ENCODE data around the gene VPS8.
A peak's percentile ranks its signal among the peaks of the same experiment; 100 is the strongest.

Gene VPS8

GRCh38 chr3:184785890-184786279, 26.1 kb upstream of the VPS8 start:
- DNase-seq, result no peak

DNA sequence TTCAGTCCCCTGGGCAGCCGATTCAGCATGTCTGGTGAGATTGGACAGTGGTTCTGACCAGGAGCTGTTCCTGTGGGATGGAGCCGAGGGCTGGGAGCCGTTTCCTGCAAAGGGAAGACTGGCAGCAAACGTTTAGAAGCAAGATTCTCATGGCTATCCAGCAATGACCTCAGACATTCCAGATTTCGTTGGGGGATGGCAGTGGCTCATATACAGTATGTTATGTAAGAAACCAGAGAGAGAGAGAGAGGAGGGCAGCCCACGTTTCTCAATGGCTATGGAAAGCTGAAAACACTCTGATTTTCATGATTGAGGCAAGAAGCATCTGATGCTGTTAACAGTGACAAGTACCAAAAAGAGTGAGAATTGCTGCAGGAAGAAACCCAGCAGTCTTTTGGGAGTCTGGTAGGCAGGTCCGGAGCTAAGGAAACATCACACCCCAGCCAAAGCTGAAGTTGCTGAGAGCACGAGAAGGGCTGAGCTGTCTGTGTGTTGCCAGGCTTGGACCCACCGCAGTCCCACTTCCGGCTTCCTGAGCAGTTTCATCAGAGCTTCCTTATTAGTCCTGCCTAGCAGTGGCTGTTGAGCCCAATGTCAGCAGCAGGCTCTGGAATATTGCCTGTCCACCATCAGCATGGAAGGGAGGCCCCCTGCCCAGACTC, 25.6 kb upstream of the VPS8 start:
- DNase-seq, result peak; percentile 39

DNA sequence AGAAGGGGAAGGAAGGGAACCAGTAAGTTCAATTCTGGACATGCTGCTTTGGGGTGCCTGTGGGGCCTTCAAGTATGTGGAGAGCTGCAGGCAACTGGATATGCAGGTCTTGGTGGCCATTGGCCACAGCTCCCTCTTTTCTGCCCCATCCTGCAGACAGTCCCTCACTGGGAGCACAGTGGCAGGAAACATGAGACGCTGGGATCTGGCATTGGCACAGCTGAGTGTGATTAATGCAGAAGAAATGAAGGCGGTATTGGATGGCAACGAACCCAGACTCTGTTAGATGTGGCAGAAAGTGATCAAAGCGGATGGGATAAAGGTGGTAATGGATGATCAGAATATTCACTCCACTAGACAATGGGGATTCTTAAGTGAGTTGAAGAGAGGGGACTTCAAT, 23.2 kb upstream of the VPS8 start:
- DNase-seq, result no peak

- no peak for DNase-seq
Measured at GRCh38 chr3:184789314-184789998, 22.5 kb upstream of the VPS8 start.

DNA sequence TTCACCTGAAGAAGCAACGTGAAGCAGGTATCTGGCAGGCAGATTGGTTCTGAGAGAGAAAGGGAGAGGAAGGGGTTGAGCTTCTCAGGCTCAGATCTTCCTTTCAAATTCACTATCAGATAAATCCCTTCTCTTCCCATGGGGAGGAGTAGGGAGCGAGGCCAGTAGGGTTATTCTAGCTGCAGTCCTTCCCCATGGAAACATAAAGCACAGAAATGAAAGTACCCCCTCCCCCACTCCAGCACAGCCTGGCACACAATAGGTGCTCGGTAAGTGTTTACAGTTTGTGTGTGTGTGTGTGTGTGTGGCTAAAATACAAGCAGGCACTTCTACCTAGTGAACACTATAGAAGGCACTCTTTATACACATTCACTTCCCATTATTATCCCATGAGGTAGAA, 20.8 kb upstream of the VPS8 start:
- no peak for DNase-seq

- DNase-seq, result no peak
Measured at GRCh38 chr3:184795522-184796190, 16.3 kb upstream of the VPS8 start.

DNA sequence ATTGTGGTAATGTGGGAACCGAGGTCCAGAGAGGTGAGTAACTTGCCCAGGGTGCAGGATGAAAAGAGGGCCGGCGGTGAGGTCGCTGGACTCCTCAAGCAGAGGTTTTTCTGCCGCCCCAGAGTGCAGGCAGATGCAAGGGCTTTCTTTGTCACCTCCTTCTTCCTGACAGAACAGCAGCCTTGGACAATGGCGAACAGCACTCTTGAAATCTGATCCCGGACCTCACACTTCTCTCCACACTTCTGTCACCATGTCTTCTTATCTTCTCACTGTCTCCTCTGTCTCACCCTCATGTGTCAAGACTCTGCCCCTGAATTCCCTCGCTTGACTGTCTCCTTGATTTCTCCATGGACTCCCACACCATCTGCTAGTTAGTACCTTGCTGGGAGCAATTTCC, 15.4 kb upstream of the VPS8 start:
- DNase-seq, result no peak

DNA sequence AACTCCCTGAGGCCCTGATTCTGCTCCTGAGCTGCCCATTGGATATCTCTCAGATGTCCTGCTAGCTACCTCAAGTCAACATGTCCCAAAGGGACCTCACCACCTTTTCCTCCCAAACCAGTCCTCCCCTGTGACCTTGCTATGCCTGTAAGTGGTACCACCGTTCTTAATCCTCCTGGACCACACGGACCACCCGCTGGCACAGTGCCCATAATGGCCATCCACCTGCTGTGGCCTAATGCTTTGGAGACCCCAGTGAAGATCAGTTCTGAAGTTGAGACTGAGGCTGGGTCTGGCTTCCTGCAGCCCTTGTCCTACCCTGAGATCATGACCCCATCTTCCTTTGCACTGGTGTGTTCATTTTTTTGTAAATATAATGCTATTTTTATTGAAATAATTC, 15.0 kb upstream of the VPS8 start:
- DNase-seq, result no peak

- DNase-seq, result no peak
Measured at GRCh38 chr3:184798120-184798519, 13.8 kb upstream of the VPS8 start.

- no peak for DNase-seq
Measured at GRCh38 chr3:184800349-184800930, 11.5 kb upstream of the VPS8 start.

GRCh38 chr3:184801241-184801785, 10.7 kb upstream of the VPS8 start:
- no peak for DNase-seq

DNA sequence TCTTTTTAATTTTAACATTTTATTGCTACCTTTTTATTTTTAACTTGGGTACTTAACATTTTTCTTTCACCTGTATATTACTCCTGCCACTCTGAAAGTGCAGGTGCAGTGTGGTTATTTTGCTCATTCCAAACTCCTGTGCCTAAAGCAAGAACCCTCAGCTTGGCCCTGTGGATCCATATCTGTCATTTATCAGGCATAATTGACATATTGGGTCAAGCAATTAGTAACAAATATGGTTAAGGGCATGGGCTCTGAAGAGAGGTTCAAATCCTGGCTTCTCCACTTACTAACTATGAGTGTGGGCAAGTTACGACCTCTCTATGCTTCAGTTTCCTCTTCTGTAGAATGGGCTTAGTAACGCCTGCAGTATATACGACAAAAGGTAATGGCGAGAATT, 9.8 kb upstream of the VPS8 start:
- DNase-seq, result no peak

GRCh38 chr3:184804801-184805200, 7.2 kb upstream of the VPS8 start:
- DNase-seq, result no peak

- no peak for DNase-seq
Measured at GRCh38 chr3:184805351-184806038, 6.5 kb upstream of the VPS8 start.

DNA sequence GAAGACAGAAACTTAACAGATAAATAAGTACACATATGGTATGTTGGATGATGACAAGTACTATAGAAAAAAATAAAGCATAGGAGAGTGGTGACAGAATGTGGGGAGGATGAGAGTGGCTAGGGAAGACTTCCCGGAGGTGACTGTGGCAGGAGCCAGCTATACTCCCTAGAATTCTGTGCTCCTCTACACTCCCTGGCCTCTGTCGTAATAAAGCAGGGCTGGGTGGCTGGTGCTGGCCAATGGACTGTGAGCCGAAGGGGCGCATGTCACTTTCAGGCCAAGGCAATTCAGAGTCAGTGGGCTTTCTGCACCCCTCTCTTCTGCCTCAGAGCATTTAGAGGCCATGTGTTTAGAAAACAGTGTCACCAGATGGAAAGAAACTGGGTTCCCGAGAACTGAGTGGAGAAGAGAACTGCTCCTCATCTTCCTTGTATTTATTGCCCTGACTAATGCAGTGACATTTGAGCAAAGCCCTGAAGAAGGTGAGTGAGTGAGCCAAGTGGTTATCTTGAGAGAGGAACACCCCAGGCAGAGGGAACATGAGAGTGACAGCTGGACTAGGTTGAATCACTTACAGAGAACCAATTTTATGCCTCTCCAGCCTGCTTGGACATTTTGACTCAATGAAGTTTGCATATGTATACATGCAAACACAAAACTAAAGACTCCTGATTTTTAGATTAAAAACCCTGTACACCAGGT, 5.2 kb upstream of the VPS8 start:
- no peak for DNase-seq

DNA sequence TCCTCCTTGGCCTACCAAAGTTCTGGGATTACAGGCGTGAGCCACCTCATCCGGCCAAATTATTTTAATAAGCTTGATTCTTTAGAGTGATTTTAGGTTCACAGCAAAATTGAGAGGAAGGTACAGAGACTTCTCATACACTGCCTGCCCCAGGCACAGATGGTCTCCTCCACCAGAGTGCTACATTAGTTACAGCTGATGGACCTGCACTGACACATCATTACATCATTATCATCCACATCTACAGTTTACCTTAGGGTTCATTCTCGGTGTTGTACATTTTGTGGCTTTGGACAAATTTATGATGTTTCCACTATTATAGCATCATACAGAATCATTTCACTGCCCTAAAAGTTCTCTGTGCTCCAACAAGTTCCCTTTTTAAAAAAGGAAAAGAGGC, 4.4 kb upstream of the VPS8 start:
- DNase-seq, result no peak

GRCh38 chr3:184808021-184808420, 3.9 kb upstream of the VPS8 start:
- DNase-seq, result no peak

DNA sequence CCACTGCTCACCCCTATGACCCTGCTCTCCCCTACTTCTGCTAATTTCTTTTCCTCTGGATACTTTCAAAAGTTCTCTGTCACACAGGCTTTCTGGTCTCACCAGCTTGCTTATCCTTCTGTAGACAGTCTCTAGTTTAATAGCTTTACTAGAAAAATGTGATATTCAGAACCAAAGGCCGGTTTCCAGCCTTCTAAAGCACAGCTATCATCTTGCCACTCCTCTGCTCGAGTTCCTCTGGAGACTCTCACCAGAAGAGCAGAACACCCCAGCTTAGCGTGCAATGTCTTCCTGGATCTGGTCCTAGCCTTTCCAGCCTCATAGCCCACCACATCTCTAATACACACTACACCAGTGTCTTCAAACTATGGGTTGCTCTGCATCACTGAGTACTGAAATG, 1.8 kb upstream of the VPS8 start:
- DNase-seq, result no peak

DNA sequence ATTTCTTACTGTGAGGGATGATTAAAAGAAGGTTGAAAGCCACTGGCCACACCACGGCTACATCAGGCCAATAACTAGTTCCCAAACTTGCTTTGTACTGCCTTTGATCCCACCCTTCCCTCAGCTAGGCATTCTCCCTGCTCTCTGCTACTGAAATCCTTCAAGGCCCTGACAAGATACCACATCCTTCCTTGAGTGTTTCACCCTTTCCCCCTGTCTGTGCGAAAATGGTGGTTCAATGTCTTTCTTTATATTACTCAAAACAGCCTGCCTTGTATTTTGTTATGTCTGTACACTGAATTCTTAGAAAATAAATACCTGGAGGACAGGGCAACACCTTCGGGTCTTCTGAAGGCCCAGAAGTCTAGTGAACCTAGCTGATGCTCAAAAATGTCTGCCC, 932 bp upstream of the VPS8 start:
- no peak for DNase-seq

- no peak for DNase-seq
Measured at GRCh38 chr3:184811663-184811998, 335 bp upstream of the VPS8 start.

- DNase-seq, result peak; percentile 44
Measured at GRCh38 chr3:184812662-184813042, 686 bp downstream of the VPS8 start.

- no peak for DNase-seq
Measured at GRCh38 chr3:184813357-184813756, 1.4 kb downstream of the VPS8 start.

GRCh38 chr3:184814214-184814613, 2.2 kb downstream of the VPS8 start:
- DNase-seq, result no peak
